Colonic mucosa (tissue), 4 donors: Measurements from ENCODE around the gene NME3. TPM values are rescaled to one million over a fixed set of nuclear protein-coding genes. Genes with fewer than 3 reads are reported as not detected.

Experiments
- DNase-seq: peaks from one replicate; pipeline ENCODE4 v3.0.0-alpha.2; 2020
- H3K27ac ChIP-seq: fragments of 200-600 bp; one replicate; pipeline ENCODE4 v1.8.0; 2021
- H3K27me3 ChIP-seq: fragments of 200-600 bp; one replicate; pipeline ENCODE4 v1.8.0; 2021
- H3K36me3 ChIP-seq: fragments of 200-600 bp; one replicate; pipeline ENCODE4 v1.8.0; 2021
- H3K4me1 ChIP-seq: fragments of 200-600 bp; one replicate; pipeline ENCODE4 v1.8.0; 2021; ENCODE audit warnings: mild to moderate bottlenecking
- H3K4me3 ChIP-seq: fragments of 200-600 bp; one replicate; pipeline ENCODE4 v1.8.0; 2021
- H3K9ac ChIP-seq, 2 donors: one replicate each; pipeline ENCODE4 v1.7.0; 2013; ENCODE audit warnings: control low read depth in 2 of 2, low read depth in 2 of 2, low read length in 2 of 2
- H3K9me3 ChIP-seq: fragments of 200-600 bp; one replicate; pipeline ENCODE4 v1.8.0; 2021
- CTCF ChIP-seq: fragments of 200-600 bp; IDR thresholded peaks from one replicate; pipeline ENCODE4 v1.8.0; 2022; ENCODE audit warnings: antibody characterized with exemption, mild to moderate bottlenecking
- intact Hi-C: fragments of 100-400 bp; cut with DNase I; formaldehyde crosslinking; loops from one replicate; pipeline ENCODE4 v1.14.1; 2022
- total RNA-seq, 2 donors: library from RNA; stranded (reverse); fragmentation: NEBNext Ultra II Directional in 1 of 2; extraction: Animal tissue kit (Norgen Biotek cat#: 25700) in 1 of 2; gene quantifications; one replicate each; pipeline ENCODE4 v1.2.1, GENCODE V29; 2021
- donor health status: healthy.
- donor health status: DM: no; HTN: no; CAD: no.
- donor health status: DM: no; HTN: no; CAD: no.

Gene NME3
- total RNA-seq, 2 donors from 2014 or later: 61.3 to 79.7 TPM

- Histone ChIP-seq H3K27me3 (no peaks in the 10 kb centered on the region), H3K36me3 (no peaks in the 10 kb centered on the region), H3K4me1 (peaks cover 13% of the 10 kb centered on the region), H3K9ac (peak within 1 kb of the TSS; percentile 82 to 89), H3K9me3 (no peaks in the 10 kb centered on the region), H3K4me3 (peak within 1 kb of the TSS; percentile 96), H3K27ac (peak within 1 kb of the TSS; percentile 88)
- TF ChIP-seq CTCF: no peak
- intact Hi-C loops: no loop called here
- DNase-seq: peak; percentile 100
Measured at GRCh38 chr16:1782408-1783264, 11.3 kb upstream of the NME3 start, which contains the start of the genes NUBP2 and SPSB3. TSS of gene NUBP2 (plus strand) at chr16:1782960. CDS start at chr16:1783021, 61 bp downstream. TSS of gene SPSB3 (minus strand) at chr16:1782571. CDS start at chr16:1781483, 1,088 bp downstream.

- DNase-seq: peak; percentile 45
- peak overlapping the region; percentile 68 to 74 for H3K9ac ChIP-seq
- H3K9me3 ChIP-seq: no peaks in the 10 kb centered on the region
- no peaks in the 10 kb centered on the region for H3K27me3 ChIP-seq
- H3K4me3 ChIP-seq: peak overlapping the region; percentile 96
- peaks cover 13% of the 10 kb centered on the region for H3K4me1 ChIP-seq
- H3K36me3 ChIP-seq: no peaks in the 10 kb centered on the region
- H3K27ac ChIP-seq: peak overlapping the region; percentile 88
- TF ChIP-seq CTCF: no peak
- intact Hi-C loops: no loop called here
Measured at GRCh38 chr16:1781758-1782407, 10.5 kb upstream of the NME3 start.

- Histone ChIP-seq H3K36me3 (no peaks in the 10 kb centered on the region), H3K4me1 (peaks cover 13% of the 10 kb centered on the region)
Measured at GRCh38 chr16:1781254-1781653, 9.9 kb upstream of the NME3 start.

GRCh38 chr16:1780677-1781072 is 9.3 kb upstream of the NME3 start:
- TF ChIP-seq CTCF: no peak
- H3K9ac ChIP-seq: peak overlapping the region in 1 of 2 donors; percentile 74
- peaks cover 13% of the 10 kb centered on the region for H3K4me1 ChIP-seq
- intact Hi-C loops: no loop called here
- no peaks in the 10 kb centered on the region for H3K27me3 ChIP-seq
- no peak overlapping the region for H3K27ac ChIP-seq
- no peak for DNase-seq
- H3K36me3 ChIP-seq: no peaks in the 10 kb centered on the region
- no peak overlapping the region for H3K4me3 ChIP-seq
- H3K9me3 ChIP-seq: no peaks in the 10 kb centered on the region

More at GRCh38 chr16:1781254-1781653, 9.9 kb upstream of the NME3 start:
- peak overlapping the region; percentile 88 for H3K27ac ChIP-seq
- no peak for TF ChIP-seq CTCF
- peak overlapping the region; percentile 68 to 74 for H3K9ac ChIP-seq
- peak overlapping the region; percentile 96 for H3K4me3 ChIP-seq
- intact Hi-C loops: no loop called here
- H3K27me3 ChIP-seq: no peaks in the 10 kb centered on the region
- DNase-seq: no peak
- H3K9me3 ChIP-seq: no peaks in the 10 kb centered on the region

GRCh38 chr16:1779741-1780676 is 8.7 kb upstream of the NME3 start:
- no peaks in the 10 kb centered on the region for H3K27me3 ChIP-seq
- H3K36me3 ChIP-seq: no peaks in the 10 kb centered on the region
- H3K4me3 ChIP-seq: no peak overlapping the region
- H3K27ac ChIP-seq: no peak overlapping the region
- no peak overlapping the region for H3K9ac ChIP-seq
- intact Hi-C loops: no loop called here
- TF ChIP-seq CTCF: no peak
- peaks cover 13% of the 10 kb centered on the region for H3K4me1 ChIP-seq
- no peak for DNase-seq
- no peaks in the 10 kb centered on the region for H3K9me3 ChIP-seq
